COLO829 (cell line): ENCODE measurements around the gene ADAP1.
A peak's percentile ranks its signal among the peaks of the same experiment; 100 is the strongest.
"Not testable (repeated sequence)": the region's sequence is repeated elsewhere in the genome, so short reads cannot be mapped to it uniquely, and the experiment has no call there.

Source experiments
- DNase-seq: peaks from one replicate; pipeline ENCODE4 v3.0.0; 2012; ENCODE audit warnings: low spot score

Gene ADAP1

GRCh38 chr7:974820-975681 is 20.6 kb upstream of the ADAP1 start, which contains the start of gene COX19:
TSS of gene COX19 (minus strand) at chr7:975549. CDS start at chr7:975509, 40 bp downstream.
- DNase-seq = peak; percentile 88

GRCh38 chr7:974172-974571 is 19.7 kb upstream of the ADAP1 start:
- DNase-seq = no peak

- no peak for DNase-seq
Observed at GRCh38 chr7:973312-973711, 18.8 kb upstream of the ADAP1 start.

DNA sequence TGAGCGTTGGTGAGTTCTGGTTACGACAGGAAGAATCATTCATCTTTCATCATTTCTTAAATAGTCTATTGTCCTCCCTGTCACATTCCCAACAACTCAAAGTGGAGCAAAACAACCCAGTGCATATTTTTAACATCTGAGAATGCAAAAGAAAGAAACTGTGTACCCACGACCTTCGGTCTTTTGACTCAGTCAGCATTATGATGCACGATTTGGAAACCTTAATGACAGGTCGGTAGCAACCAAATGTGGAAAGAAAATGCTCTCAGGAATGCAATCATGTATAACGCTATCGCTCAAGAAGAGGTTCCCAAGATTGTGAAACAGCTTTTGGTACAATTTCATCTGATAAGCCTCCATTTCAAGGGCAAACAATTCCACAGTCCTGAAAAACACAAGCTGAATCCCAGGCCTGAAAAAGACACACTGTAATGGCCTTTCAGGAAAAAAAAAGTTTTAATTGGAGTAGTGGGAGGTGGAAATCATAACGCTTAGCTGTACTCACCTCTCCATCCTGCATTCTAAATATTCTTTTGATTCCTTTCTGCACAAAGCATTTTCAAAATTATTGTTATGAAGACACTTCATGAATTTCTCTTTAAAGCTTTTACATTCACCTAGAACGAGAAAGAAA is 18.3 kb upstream of the ADAP1 start:
- DNase-seq = no peak

GRCh38 chr7:972110-972509 is 17.6 kb upstream of the ADAP1 start:
- DNase-seq = no peak

- DNase-seq = no peak
Observed at GRCh38 chr7:970744-971143, 16.3 kb upstream of the ADAP1 start.

- DNase-seq = no peak
Observed at GRCh38 chr7:969403-969802, 14.9 kb upstream of the ADAP1 start.

DNA sequence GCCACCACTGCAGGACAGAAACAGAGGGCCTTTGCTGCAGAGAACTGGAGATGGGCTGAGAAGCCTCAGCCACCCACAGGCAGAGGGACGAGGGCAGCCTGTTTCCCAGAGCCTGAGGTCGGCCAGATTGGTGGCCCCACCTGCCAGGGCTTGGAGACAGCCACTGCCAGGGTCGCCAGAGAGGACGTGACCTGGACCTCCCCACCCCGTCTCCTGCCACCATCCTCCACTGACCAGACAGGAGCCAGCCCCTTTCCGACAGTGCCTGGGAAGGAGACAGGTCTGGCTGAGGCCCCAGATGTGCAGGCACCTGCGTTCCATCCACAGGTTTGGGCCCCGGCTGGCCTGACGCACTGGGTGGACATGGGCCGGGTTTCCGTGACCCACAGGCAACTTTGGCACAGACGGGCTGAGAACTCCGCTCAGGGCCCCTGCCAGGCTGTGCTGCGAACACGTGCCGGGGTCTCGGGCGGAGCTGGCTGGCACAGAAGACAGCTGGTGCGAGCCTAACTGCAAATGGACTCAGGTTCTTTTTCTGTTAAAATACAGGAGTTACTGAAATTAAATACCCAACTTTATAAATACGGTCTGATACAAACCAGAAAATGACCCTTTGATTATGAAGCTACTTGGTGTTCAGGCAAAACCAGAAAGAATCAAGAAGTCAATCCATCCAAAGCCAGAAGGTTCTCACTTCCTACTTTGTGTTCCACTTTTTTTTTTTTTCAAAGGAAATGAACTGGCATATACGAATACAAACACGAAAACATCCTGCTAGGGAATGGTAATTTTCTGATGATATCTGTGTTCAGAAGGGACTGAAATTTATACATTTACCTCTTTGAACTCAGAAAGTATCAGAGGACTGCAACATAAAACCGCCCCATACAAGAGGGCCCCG is 14.0 kb upstream of the ADAP1 start:
- no peak for DNase-seq

GRCh38 chr7:967361-968082 is 13.0 kb upstream of the ADAP1 start:
- DNase-seq = no peak

DNA sequence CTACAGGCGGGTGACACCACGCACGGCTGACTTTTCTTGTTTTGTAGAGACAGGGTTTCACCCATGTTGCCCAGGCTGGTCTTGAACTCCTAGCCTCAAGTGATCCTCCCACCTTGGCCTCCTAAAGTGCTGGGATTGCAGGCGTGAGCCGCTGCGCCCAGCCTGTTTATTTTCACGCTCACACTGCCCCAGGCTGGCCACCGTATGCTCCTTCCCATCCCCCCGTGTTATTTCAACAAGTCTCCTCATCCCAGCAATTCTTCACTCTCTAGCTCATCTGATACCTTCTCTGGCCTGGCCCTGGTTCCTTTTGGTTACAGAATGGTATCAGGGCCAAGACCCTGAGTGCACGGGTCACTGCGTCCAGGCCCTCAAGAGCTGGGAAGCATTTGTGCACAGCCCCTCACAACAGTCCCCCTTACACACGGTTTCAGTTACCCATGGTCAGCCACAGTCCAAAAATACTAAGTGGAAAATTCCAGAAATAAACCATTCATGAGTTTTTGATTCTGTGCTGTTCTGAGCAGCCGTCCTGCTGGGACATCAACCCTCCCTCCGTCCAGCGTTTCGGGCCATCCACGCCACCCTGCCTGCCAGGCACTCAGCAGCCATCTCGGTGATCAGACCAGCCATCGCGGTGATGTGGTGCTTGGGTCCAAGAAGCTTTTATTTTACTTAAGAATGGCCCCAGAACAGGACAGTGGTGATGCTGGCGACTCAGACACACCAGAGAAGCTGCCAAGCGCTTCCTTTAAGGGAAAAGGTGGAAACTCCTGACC is 12.0 kb upstream of the ADAP1 start:
- no peak for DNase-seq

DNA sequence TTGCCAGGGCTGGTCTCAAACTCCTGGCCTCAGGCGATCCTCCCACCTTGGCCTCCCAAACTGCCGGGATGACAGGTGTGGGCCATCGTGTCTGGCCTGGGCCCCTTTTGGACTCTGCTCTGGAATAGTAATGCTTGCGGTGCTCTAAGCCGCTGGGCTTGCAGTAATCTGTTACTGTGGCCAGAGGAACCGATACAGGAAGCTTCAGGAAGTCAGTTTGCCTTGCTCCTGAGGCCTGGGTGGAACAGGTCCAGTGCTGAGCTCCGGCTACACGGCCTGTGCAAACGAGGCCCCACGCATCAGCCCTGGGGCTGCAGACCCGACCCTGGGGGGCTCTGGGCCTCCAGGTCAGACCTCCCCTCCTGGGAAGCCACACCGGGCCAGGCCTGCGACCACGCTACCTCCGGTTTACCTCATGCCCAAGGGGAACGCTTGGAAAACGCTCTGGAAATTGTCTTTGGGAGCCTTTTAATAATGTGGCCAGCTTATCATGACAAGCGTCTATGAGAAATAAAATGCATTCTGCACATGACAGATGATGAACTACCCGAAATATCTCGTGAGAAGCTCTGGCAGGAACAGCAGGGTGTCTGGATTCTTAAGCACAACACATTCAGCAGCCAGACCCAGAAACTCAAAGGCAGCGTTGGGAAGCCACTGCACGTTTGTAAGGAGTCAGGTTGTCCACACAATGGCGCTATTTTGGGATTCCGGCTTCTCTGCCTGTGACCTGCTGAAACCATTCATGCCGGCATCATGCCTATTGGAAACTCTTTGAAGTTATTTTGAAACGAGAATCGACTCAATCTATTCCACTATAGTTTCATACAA is 10.1 kb upstream of the ADAP1 start:
- DNase-seq = peak; percentile 53

GRCh38 chr7:963236-964078 is 9.0 kb upstream of the ADAP1 start:
- no peak for DNase-seq

DNA sequence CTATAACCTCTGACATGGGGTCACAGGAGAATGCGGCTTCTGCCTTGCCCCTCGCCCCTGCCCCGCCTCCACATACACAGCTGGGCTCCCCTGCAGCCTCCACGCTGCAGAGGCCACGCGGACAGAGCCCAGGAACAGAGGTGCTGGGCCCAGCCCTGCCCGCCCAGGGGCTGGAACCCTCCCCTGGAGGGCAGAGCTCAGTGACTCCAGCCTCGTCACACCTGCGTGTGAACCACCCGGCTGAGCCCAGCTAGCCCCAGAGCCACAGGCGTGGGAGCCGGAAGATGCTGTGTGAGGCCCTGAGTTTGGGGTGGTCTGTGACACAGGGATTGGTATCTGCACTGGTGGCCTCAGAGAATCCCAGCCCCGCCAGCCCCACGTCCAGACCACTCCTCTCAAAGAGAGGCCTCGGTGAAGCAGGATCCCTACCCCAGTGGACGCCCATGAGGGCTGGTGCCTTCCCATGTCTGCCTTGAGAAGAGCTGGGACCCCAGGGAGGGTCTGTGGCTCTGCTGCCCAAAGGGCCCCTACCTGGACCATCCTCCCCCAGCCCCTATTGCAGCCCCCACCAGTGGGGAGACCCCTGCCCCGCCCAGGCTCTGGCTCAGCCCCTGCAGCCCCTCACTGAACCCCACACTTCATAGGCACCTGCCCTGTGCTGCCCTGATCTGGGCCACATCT is 8.1 kb upstream of the ADAP1 start:
- no peak for DNase-seq

DNA sequence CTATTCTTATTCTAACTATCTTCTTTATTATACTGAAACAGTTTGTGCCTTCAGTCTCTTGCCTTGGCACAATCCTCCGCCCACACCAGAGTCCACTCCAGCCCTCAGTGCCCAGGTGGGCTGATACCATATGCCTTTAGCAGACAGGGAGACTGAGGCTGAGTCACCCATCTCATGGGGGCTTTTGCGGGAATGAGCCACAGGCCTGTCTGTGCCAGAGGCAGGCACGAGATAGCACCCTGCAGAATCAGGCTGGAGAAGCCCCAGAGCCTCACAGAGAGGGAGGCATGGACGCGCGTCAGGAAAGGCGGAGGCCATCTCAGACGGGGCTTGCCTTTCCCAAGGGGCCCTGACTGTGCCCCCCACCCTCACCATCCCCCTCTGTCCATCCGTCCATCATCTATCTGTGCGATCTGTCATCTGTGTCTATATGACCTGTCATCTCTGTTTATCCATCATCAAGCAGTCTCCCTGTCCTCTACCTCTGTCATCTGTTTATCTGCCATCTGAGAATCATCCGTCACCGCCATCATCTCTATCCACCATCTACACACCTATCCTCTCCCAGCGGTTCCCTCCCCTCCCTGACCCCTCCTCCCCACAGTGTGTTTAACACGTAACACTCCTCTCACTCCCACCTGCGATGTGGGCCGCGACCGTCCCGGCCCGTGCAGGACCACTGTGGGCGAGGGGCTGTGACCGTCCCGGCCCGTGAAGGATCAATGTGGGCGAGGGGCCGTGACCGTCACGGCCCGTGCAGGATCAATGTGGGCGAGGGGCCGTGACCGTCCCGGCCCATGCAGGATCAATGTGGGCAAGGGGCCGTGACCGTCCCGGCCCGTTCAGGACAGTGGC is 7.3 kb upstream of the ADAP1 start:
- DNase-seq = no peak

- DNase-seq = not testable (repeated sequence)
Observed at GRCh38 chr7:960972-961371, 6.5 kb upstream of the ADAP1 start.

GRCh38 chr7:960269-960871 is 5.9 kb upstream of the ADAP1 start:
- no peak for DNase-seq

DNA sequence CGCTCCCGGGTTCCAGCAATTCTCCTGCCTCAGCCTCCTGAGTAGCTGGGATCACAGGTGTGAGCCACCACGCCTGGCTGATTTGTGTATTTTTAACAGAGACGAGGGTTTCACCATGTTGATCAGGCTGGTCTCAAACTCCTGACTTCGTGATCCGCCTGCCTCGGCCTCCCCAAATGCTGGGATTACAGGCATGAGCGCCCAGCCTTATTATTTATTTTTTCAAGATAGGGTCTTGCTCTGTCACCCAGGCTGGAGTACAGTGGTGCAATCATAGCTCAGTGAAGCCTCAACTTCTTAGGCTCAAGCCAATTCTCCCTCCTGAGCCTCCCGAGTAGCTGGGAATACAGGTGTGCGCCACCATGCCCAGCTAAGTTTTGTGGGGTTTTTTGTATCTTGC is 5.3 kb upstream of the ADAP1 start:
- not testable (repeated sequence) for DNase-seq
